Sigmoid colon (tissue), 7 donors: ENCODE measurements around the gene CD164L2. TPM values are rescaled to one million over a fixed set of nuclear protein-coding genes. Genes with fewer than 3 reads are reported as not detected.

Experiments
- DNase-seq: peaks from one replicate; pipeline ENCODE4 v3.0.0-alpha.2; 2019
- H3K27ac ChIP-seq, 4 donors: fragments of 200-600 bp; sonication (generic); one replicate each; pipeline ENCODE4 v1.5.1; 2016 to 2019; ENCODE audit warnings: mild to moderate bottlenecking in 1 of 4
- H3K27me3 ChIP-seq, 3 donors: fragments of 200-600 bp; sonication (generic); one replicate each; pipeline ENCODE4 v1.5.1; 2019; ENCODE audit warnings: mild to moderate bottlenecking in 1 of 3
- H3K36me3 ChIP-seq, 4 donors: fragments of 200-600 bp; sonication (generic); one replicate each; pipeline ENCODE4 v1.5.1; 2016 to 2019
- H3K4me1 ChIP-seq, 4 donors: fragments of 200-600 bp; sonication (generic); one replicate each; pipeline ENCODE4 v1.5.1; 2017 to 2019
- H3K4me3 ChIP-seq, 4 donors: fragments of 200-600 bp; sonication (generic); one replicate each; pipeline ENCODE4 v1.5.1; 2017 to 2019; ENCODE audit warnings: mild to moderate bottlenecking in 2 of 4, moderate library complexity in 1 of 4
- H3K9me3 ChIP-seq, 4 donors: fragments of 200-600 bp in 3 of 4; sonication (generic) in 3 of 4; one replicate each; pipeline versions ENCODE4 v1.5.1 to v1.6.1; 2013 to 2019
- EP300 ChIP-seq, 4 donors: sonication (generic); formaldehyde crosslinking; IDR thresholded peaks; one replicate each; pipeline ENCODE4 v1.6.1; 2017; ENCODE audit warnings: antibody characterized with exemption in 4 of 4
- POLR2A ChIP-seq, 2 donors: fragments of 450-650 bp; IDR thresholded peaks; one replicate each; pipeline ENCODE4 v1.6.1; 2016; ENCODE audit warnings: antibody characterized with exemption in 2 of 2, mild to moderate bottlenecking in 2 of 2, moderate library complexity in 2 of 2
- POLR2AphosphoS5 ChIP-seq, 4 donors: sonication (generic); formaldehyde crosslinking; IDR thresholded peaks; one replicate each; pipeline ENCODE4 v1.6.1; 2017; ENCODE audit warnings: antibody characterized with exemption in 4 of 4
- WGBS, 2 donors: extraction: QIAGEN DNeasy Blood & Tissue Kit; methylation state at CpG; one replicate each; pipeline ENCODE4 v1.1.7; 2013; 5-methylcytosine and 5-hydroxymethylcytosine counted together
- intact Hi-C: fragments of 100-400 bp; cut with DNase I; formaldehyde crosslinking; loops from one replicate; pipeline ENCODE4 v1.15.1; 2023
- polyA plus RNA-seq, 3 donors: library from polyadenylated mRNA; stranded (reverse); fragments of 200-250 nt; gene quantifications; one replicate each; pipeline ENCODE4 v1.2.3, GENCODE V29; 2013
- total RNA-seq, 4 donors: library from RNA; depleted of rRNA; stranded (reverse); fragments of >200 nt; gene quantifications; one replicate each; pipeline ENCODE4 v1.1.0, GENCODE V29; 2016
- TF ChIP-seq, protein P1 (sequence below), 4 experiments: fragments of 450-650 bp in 3 of 4; fragments of 200-600 bp in 1 of 4; IDR thresholded peaks; one replicate each; pipeline ENCODE4 v1.5.1; 2016 to 2019; ENCODE audit warnings: antibody characterized with exemption in 4 of 4, mild to moderate bottlenecking in 3 of 4, moderate library complexity in 2 of 4
- donor health status: healthy with polysubstance abuse.
- donor health status: Bipolar disorder and iron deficiency.
- donor health status: healthy.

Gene CD164L2
- total and polyA plus RNA-seq, 7 donors = 1.2 to 1.9 TPM; not detected in 5

DNA sequence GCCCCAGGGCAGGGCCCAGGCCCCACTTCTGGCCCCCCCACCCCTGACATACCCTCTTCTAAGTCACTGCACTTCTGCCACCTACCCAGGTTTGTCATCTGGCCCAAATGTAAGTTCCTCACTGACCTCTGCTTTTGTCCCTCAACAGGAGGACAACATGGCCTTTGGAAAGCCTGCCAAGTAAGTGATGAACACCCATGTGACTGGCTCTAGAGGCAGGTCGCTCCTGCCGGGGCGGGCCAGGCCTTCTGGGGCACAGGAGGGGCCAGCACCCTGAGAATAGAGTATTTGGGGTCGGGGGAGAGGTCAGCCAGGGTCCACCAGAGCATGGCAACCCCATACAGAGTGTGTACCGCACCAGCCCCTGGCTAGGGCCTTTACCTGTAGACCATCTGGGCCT, 51.2 kb downstream of the CD164L2 start:
- Histone ChIP-seq H3K36me3 (peaks cover 7 to 86% (median 36%) of the 10 kb centered on the region in 4 donors), H3K9me3 (no peaks in the 10 kb centered on the region), H3K4me3 (no peak overlapping the region), H3K27ac (no peak overlapping the region), H3K27me3 (no peaks in the 10 kb centered on the region), H3K4me1 (peaks cover 0 to 16% (median 7%) of the 10 kb centered on the region in 4 donors)
- 90 to 91% methylated on average over 5 of the region's 5 CpGs for WGBS, 2 donors
- intact Hi-C loops = loop anchor here (10.0 kb wide), 1 partner anchor 63 kb away; the partner anchor contains the start of gene GPR3
- DNase-seq = no peak
- TF ChIP-seq, protein P1, sequence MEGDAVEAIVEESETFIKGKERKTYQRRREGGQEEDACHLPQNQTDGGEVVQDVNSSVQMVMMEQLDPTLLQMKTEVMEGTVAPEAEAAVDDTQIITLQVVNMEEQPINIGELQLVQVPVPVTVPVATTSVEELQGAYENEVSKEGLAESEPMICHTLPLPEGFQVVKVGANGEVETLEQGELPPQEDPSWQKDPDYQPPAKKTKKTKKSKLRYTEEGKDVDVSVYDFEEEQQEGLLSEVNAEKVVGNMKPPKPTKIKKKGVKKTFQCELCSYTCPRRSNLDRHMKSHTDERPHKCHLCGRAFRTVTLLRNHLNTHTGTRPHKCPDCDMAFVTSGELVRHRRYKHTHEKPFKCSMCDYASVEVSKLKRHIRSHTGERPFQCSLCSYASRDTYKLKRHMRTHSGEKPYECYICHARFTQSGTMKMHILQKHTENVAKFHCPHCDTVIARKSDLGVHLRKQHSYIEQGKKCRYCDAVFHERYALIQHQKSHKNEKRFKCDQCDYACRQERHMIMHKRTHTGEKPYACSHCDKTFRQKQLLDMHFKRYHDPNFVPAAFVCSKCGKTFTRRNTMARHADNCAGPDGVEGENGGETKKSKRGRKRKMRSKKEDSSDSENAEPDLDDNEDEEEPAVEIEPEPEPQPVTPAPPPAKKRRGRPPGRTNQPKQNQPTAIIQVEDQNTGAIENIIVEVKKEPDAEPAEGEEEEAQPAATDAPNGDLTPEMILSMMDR (IDR thresholded peaks at IDR 0.05) = no peak
- TF ChIP-seq POLR2AphosphoS5 (IDR thresholded peaks at IDR 0.05) (no peak), POLR2A (IDR thresholded peaks at IDR 0.05) (no peak), EP300 (IDR thresholded peaks at IDR 0.05) (no peak)

DNA sequence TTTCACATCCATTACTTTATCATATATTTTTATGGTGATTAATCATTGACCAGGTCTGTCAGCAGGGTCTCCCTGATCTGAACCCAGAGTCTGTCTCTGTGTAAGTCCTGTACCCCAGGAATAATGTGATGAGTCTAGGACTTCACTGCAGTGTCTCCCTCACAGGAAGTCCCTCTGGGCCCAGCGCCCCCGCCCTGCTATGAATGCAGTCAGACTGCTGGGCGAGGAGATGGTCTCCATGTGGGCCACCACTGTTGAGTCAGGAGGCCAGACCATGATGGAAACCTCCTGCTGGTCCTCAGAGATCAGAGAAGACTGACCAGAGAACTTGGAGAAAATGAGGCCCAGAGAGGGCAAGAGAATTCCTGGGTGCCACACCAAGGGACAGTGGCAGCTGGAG, 51.7 kb downstream of the CD164L2 start:
- DNase-seq = no peak
- peaks cover 5 to 86% (median 33%) of the 10 kb centered on the region in 4 donors for H3K36me3 ChIP-seq
- no peaks in the 10 kb centered on the region for H3K9me3 ChIP-seq
- intact Hi-C loops = loop anchor here (10.0 kb wide), 1 partner anchor 63 kb away; the partner anchor contains the start of gene GPR3
- H3K4me1 ChIP-seq = peaks cover 0 to 21% (median 9%) of the 10 kb centered on the region in 4 donors
- no peak for TF ChIP-seq EP300 (IDR thresholded peaks at IDR 0.05)
- TF ChIP-seq POLR2A (IDR thresholded peaks at IDR 0.05) = no peak
- no peak for TF ChIP-seq POLR2AphosphoS5 (IDR thresholded peaks at IDR 0.05)
- TF ChIP-seq, protein P1 (IDR thresholded peaks at IDR 0.05) = no peak
- no peak overlapping the region for H3K4me3 ChIP-seq
- WGBS, 2 donors = 91 to 93% methylated on average over 3 of the region's 3 CpGs
- H3K27ac ChIP-seq = no peak overlapping the region
- H3K27me3 ChIP-seq = no peaks in the 10 kb centered on the region

DNA sequence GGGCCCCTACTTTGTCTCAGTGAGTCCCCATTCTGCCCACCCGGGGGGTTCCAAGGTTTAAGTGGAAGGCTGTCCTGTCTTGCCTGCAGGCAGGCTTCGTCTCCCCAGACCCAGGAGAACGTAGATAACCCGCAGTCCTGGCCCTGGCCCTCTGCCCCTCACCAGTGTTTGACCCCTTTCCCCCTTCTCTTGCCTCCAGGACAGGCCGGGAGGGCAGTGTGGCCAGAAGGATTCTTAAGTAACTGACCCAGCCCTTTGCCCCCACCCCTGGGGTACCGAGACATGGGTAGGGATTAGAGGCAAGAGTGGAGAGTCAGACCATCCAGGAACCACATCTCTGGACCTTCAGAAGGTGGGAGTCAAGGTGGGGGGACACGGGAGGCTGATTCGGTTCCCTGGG, 52.3 kb downstream of the CD164L2 start:
- TF ChIP-seq POLR2A (IDR thresholded peaks at IDR 0.05) (no peak), POLR2AphosphoS5 (IDR thresholded peaks at IDR 0.05) (no peak), EP300 (IDR thresholded peaks at IDR 0.05) (no peak)
- TF ChIP-seq, protein P1 (IDR thresholded peaks at IDR 0.05) = no peak
- WGBS, 2 donors = 75 to 87% methylated on average over 8 of the region's 8 CpGs
- intact Hi-C loops = loop anchor here (10.0 kb wide), 1 partner anchor 64 kb away; the partner anchor contains the start of gene GPR3
- Histone ChIP-seq H3K4me1 (peaks cover 0 to 25% (median 12%) of the 10 kb centered on the region in 4 donors), H3K27me3 (no peaks in the 10 kb centered on the region), H3K27ac (no peak overlapping the region), H3K4me3 (no peak overlapping the region), H3K9me3 (no peaks in the 10 kb centered on the region), H3K36me3 (peaks cover 0 to 86% (median 32%) of the 10 kb centered on the region in 4 donors)
- no peak for DNase-seq

Other genes starting within 250 kb of the CD164L2 start
- gene SLC9A1, start 228.2 kb downstream of the CD164L2 start, total RNA-seq = 10 to 100 TPM; 11.4 to 25.2 (median 13.3) TPM
- 10 to 100 TPM in 2 of 3 donors, 1 to 10 TPM in 1; 6.0 to 64.4 (median 10.6) TPM for gene SLC9A1, start 228.2 kb downstream of the CD164L2 start, polyA plus RNA-seq
- gene WDTC1, start 148.7 kb downstream of the CD164L2 start, total RNA-seq = 10 to 100 TPM; 27.5 to 32.4 (median 29.6) TPM
- 10 to 100 TPM; 15.0 to 26.5 (median 21.3) TPM for gene WDTC1, start 148.7 kb downstream of the CD164L2 start, polyA plus RNA-seq
- 10 to 100 TPM; 18.9 to 20.9 (median 19.6) TPM for gene TMEM222, start 61.2 kb downstream of the CD164L2 start, total RNA-seq
- 10 to 100 TPM; 15.7 to 46.9 (median 21.0) TPM for gene TMEM222, start 61.2 kb downstream of the CD164L2 start, polyA plus RNA-seq
- gene SYTL1, start 41.3 kb downstream of the CD164L2 start, total RNA-seq = 1 to 10 TPM in 1 of 4 donors, under 1 TPM in 2, not detected in 1; 0.54 to 1.5 (median 0.55) TPM
- 10 to 100 TPM in 1 of 3 donors, 1 to 10 TPM in 2; 3.2 to 25.9 (median 9.0) TPM for gene SYTL1, start 41.3 kb downstream of the CD164L2 start, polyA plus RNA-seq
- gene MAP3K6, start 16.4 kb downstream of the CD164L2 start, total RNA-seq = 10 to 100 TPM; 18.2 to 50.4 (median 26.8) TPM
- 10 to 100 TPM in 1 of 3 donors, 1 to 10 TPM in 2; 3.7 to 23.9 (median 9.0) TPM for gene MAP3K6, start 16.4 kb downstream of the CD164L2 start, polyA plus RNA-seq
- gene FCN3, start 8.5 kb downstream of the CD164L2 start, total RNA-seq = 1 to 10 TPM in 3 of 4 donors, under 1 TPM in 1; 0.49 to 4.5 (median 1.8) TPM
- gene FCN3, start 8.5 kb downstream of the CD164L2 start, polyA plus RNA-seq = 1 to 10 TPM; 1.2 to 4.6 (median 4.1) TPM
- 1 to 10 TPM in 1 of 4 donors, under 1 TPM in 1, not detected in 2; 0.36 to 2.0 TPM for gene GPR3, start 9.3 kb upstream of the CD164L2 start, total RNA-seq
- gene GPR3, start 9.3 kb upstream of the CD164L2 start, polyA plus RNA-seq = under 1 TPM in 1 of 3 donors, not detected in 2; 0.54 TPM
- gene WASF2, start 106.8 kb upstream of the CD164L2 start, total RNA-seq = 10 to 100 TPM; 43.9 to 63.2 (median 59.9) TPM
- 10 to 100 TPM; 30.0 to 69.6 (median 30.5) TPM for gene WASF2, start 106.8 kb upstream of the CD164L2 start, polyA plus RNA-seq
- gene AHDC1, start 220.8 kb upstream of the CD164L2 start, total RNA-seq = 10 to 100 TPM; 10.9 to 34.1 (median 14.3) TPM
- gene AHDC1, start 220.8 kb upstream of the CD164L2 start, polyA plus RNA-seq = 10 to 100 TPM in 1 of 3 donors, 1 to 10 TPM in 2; 1.8 to 17.4 (median 2.1) TPM